ENCODE results near the gene YLPM1.
A peak's percentile ranks its signal among the peaks of the same experiment; 100 is the strongest.

YLPM1 gene, protein sequence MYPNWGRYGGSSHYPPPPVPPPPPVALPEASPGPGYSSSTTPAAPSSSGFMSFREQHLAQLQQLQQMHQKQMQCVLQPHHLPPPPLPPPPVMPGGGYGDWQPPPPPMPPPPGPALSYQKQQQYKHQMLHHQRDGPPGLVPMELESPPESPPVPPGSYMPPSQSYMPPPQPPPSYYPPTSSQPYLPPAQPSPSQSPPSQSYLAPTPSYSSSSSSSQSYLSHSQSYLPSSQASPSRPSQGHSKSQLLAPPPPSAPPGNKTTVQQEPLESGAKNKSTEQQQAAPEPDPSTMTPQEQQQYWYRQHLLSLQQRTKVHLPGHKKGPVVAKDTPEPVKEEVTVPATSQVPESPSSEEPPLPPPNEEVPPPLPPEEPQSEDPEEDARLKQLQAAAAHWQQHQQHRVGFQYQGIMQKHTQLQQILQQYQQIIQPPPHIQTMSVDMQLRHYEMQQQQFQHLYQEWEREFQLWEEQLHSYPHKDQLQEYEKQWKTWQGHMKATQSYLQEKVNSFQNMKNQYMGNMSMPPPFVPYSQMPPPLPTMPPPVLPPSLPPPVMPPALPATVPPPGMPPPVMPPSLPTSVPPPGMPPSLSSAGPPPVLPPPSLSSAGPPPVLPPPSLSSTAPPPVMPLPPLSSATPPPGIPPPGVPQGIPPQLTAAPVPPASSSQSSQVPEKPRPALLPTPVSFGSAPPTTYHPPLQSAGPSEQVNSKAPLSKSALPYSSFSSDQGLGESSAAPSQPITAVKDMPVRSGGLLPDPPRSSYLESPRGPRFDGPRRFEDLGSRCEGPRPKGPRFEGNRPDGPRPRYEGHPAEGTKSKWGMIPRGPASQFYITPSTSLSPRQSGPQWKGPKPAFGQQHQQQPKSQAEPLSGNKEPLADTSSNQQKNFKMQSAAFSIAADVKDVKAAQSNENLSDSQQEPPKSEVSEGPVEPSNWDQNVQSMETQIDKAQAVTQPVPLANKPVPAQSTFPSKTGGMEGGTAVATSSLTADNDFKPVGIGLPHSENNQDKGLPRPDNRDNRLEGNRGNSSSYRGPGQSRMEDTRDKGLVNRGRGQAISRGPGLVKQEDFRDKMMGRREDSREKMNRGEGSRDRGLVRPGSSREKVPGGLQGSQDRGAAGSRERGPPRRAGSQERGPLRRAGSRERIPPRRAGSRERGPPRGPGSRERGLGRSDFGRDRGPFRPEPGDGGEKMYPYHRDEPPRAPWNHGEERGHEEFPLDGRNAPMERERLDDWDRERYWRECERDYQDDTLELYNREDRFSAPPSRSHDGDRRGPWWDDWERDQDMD (N-terminal part only)

DNA sequence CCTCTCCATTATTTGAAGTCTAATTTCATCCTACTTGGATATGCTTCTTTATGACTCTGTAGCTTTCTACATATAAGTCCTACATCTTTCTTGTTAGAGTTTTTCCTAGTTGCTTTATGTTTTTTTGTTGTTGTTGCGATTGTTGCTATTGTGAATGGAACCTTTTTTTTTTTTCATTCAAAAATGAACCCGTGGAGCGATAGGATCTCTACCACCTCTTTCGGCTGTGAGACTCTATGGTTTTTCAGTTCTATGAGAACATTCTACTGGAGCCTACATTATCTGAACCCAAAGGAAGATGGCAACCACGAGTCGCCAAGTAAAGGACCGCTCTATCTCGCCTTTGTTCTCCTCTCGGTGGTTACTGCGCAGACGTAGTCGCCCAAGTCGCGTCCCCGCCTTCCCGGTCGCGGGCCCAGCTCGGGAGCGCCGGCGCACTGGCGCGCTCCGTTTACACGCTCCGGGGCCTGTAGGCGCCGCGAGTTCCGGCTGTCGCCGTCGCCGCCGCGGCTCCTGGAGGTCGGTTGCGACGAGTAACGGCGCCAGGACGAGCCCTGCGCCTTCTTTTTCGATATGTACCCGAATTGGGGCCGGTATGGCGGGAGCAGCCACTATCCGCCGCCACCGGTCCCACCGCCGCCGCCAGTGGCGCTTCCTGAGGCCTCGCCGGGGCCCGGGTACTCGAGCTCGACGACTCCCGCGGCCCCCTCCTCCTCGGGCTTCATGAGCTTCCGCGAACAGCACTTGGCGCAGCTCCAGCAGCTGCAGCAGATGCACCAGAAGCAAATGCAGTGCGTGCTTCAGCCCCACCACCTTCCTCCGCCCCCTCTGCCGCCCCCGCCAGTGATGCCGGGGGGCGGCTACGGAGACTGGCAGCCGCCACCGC lies at the start of gene YLPM1:
YLPM1 (plus strand) TSS at position 400 of the 886 bp plus-strand sequence; CDS start at position 574, 174 bp downstream.
- H3K27me3 Mint-ChIP-seq: no peaks in the 10 kb centered on the region
- no peaks in the 10 kb centered on the region for H3K9me3 Mint-ChIP-seq
- DNase-seq (peak; percentile 89), ATAC-seq (peak; percentile 97)
- peaks cover 23% of the 10 kb centered on the region for H3K36me3 Mint-ChIP-seq (ENCODE audit: low read depth)
- peaks cover 50% of the 10 kb centered on the region for H3K4me1 Mint-ChIP-seq
- peak within 1 kb of the TSS; percentile 92 for H3K4me3 Mint-ChIP-seq
- peak within 1 kb of the TSS; percentile 97 for H3K27ac Mint-ChIP-seq

DNA sequence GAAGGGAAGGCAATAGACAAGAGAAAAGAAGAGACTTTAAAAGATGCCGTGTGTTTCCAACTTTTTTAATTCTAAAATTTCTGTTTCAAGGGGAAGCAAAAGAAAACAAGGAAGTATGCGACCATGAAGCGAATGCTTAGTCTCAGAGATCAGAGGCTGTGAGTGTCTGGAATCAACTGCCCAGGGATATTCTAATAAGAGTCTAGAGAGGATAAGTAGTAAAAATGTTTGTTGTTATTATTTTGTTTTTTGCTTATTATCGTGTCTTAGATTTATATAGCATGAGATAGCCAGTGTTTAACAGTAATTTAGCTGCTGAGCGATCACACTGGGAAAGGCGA lies 49.8 kb upstream of the YLPM1 start:
- peak overlapping the region; percentile 99 for H3K27ac Mint-ChIP-seq
- H3K4me1 Mint-ChIP-seq: peaks cover 46% of the 10 kb centered on the region
- no peak for DNase-seq
- H3K9me3 Mint-ChIP-seq: no peaks in the 10 kb centered on the region
- H3K4me3 Mint-ChIP-seq: peak overlapping the region; percentile 100
- H3K27me3 Mint-ChIP-seq: no peaks in the 10 kb centered on the region
- H3K36me3 Mint-ChIP-seq (ENCODE audit: low read depth): peaks cover 22% of the 10 kb centered on the region
- no peak for ATAC-seq

DNA sequence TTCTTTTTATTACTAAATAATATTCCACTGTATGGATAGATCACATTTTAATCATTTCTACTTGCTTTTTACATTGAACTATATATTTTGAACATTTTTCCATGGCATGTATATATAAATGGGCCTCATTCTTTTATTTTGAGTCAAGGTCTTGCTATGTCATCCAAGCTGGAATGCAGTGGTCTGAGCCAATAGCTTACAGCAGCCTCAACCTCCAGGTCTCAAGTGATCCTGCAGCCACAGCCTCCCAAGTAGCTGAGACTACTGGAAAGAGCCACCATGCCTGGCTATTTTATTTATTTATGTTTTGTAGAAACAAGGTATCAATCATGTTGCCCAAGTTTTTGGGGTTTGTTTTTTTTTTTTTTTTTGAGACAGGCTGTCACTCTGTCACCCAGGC lies 42.6 kb upstream of the YLPM1 start:
- no peak for DNase-seq
- H3K4me3 Mint-ChIP-seq: no peak overlapping the region
- H3K4me1 Mint-ChIP-seq: no peaks in the 10 kb centered on the region
- H3K36me3 Mint-ChIP-seq (ENCODE audit: low read depth): peaks cover 33% of the 10 kb centered on the region
- no peak overlapping the region for H3K27ac Mint-ChIP-seq
- no peaks in the 10 kb centered on the region for H3K27me3 Mint-ChIP-seq
- ATAC-seq: no peak
- no peaks in the 10 kb centered on the region for H3K9me3 Mint-ChIP-seq

DNA sequence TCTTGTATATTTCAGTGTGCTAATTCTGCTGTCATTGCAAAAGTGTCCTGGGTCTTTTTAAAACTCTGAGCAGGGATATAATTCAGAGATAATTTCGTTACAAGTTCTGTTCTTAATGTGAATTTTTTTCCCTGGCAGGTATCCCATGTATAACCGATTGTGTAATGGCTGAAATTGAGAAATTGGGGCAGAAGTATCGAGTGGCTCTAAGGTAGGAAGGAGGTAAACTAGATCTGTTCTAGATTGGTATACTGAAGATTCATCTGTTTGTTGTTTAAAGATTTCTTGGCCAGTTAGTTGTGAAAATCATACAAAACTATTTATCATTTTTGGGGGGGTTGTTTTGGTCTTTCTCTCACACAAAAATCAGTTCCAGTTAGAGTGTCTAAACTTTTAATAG lies 40.0 kb upstream of the YLPM1 start:
- DNase-seq (no peak), ATAC-seq (no peak)
- Mint-ChIP-seq H3K4me1 (no peaks in the 10 kb centered on the region), H3K27me3 (no peaks in the 10 kb centered on the region), H3K36me3 (ENCODE audit: low read depth) (peaks cover 30% of the 10 kb centered on the region), H3K27ac (no peak overlapping the region), H3K9me3 (no peaks in the 10 kb centered on the region), H3K4me3 (no peak overlapping the region)

DNA sequence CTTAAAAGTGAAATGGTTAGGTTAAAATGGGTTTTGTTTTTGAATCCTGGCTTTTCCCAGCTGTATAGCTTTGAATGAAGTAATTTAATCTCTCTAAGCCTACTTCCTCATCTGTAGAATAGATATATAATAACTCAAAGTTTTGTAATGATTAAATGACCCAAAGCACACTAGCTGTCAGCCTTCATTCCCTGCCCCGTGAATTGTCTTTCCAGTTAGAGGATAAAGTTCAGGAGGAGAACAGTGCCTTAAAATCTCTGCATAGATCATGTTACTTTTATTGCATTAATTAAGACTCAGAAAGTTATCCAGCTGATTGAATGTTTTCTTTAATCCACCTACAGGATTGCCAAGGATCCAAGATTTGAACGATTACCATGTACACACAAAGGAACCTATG lies 30.7 kb upstream of the YLPM1 start:
- no peaks in the 10 kb centered on the region for H3K27me3 Mint-ChIP-seq
- ATAC-seq (no peak), DNase-seq (no peak)

DNA sequence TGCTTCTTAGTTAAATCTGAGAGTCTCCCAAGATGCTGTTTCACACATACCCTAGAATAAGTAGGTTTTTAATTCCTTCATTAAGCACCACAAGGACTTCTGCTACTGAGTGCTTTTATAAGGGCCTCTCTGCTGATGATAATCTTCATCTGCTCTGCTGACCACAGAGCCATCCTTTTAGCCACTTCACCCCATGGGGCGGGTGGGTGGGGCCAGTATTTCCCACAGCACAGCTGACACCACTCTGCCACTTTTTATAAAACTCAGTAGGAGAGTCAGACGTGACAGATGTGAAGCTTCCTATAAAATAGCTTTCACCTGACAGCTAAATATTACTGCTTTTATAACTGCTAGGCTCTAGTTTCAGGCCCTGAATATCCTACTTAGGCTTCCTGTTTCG lies 29.9 kb upstream of the YLPM1 start:
- Mint-ChIP-seq H3K36me3 (ENCODE audit: low read depth) (peaks cover 26% of the 10 kb centered on the region), H3K27me3 (no peaks in the 10 kb centered on the region), H3K4me1 (peaks cover 7% of the 10 kb centered on the region), H3K27ac (no peak overlapping the region), H3K4me3 (no peak overlapping the region), H3K9me3 (no peaks in the 10 kb centered on the region)
- DNase-seq (no peak), ATAC-seq (no peak)

More for the DNA sequence above, 30.7 kb upstream of the YLPM1 start:
- Mint-ChIP-seq H3K4me3 (no peak overlapping the region), H3K36me3 (ENCODE audit: low read depth) (peaks cover 27% of the 10 kb centered on the region), H3K4me1 (peaks cover under 1% of the 10 kb centered on the region), H3K27ac (no peak overlapping the region), H3K9me3 (no peaks in the 10 kb centered on the region)

DNA sequence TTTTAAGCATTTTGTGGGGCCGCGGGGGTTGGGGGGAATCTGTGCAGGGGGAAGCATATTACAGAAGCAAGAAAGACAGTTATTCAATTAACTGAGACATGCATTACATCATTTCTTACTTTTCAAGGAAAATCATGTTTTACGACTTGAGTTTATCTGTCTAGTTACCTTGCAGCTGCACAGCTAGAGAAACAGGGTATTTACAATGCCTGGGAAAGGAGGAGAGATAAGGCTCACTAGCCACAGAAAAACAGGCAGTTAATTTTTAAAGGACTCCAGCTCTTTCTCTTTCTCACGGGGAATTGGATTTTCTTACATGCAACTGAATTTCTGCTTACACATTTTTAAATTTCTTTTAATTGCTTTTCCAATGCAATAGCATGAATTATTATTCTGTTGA lies 28.0 kb upstream of the YLPM1 start:
- Mint-ChIP-seq H3K27me3 (no peaks in the 10 kb centered on the region), H3K9me3 (no peaks in the 10 kb centered on the region), H3K27ac (no peak overlapping the region), H3K4me1 (peaks cover 7% of the 10 kb centered on the region), H3K36me3 (ENCODE audit: low read depth) (peaks cover 39% of the 10 kb centered on the region), H3K4me3 (no peak overlapping the region)
- DNase-seq (no peak), ATAC-seq (no peak)

DNA sequence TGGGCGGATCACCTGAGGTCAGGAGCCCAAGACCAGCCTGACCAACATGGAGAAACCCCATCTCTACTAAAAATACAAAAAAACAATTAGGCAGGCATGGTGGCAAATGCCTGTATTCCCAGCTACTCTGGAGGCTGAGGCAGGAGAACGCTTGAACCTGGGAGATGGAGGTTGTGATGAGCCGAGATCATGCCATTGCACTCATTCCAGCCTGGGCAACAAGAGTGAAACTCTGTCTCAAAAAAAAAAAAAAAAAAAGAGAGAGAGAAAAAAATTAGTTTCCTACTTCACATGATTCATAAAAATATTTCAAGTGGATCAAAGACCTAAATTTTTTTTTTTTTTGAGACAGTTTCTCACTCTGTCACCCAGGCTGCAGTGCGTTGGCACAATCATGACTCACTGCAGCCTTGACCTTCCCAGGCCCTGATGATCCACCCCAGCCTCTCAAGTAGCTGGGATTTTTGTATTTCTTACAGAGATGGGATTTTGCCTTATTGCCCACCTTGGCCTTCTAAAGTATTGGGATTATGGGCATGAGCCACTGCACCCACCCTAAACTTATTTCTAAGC lies 25.3 kb upstream of the YLPM1 start:
- H3K27me3 Mint-ChIP-seq: no peaks in the 10 kb centered on the region
- ATAC-seq (peak; percentile 77), DNase-seq (no peak)
- H3K9me3 Mint-ChIP-seq: no peaks in the 10 kb centered on the region
- H3K27ac Mint-ChIP-seq: no peak overlapping the region
- H3K4me1 Mint-ChIP-seq: peaks cover 7% of the 10 kb centered on the region
- H3K4me3 Mint-ChIP-seq: no peak overlapping the region
- H3K36me3 Mint-ChIP-seq (ENCODE audit: low read depth): peaks cover 35% of the 10 kb centered on the region

DNA sequence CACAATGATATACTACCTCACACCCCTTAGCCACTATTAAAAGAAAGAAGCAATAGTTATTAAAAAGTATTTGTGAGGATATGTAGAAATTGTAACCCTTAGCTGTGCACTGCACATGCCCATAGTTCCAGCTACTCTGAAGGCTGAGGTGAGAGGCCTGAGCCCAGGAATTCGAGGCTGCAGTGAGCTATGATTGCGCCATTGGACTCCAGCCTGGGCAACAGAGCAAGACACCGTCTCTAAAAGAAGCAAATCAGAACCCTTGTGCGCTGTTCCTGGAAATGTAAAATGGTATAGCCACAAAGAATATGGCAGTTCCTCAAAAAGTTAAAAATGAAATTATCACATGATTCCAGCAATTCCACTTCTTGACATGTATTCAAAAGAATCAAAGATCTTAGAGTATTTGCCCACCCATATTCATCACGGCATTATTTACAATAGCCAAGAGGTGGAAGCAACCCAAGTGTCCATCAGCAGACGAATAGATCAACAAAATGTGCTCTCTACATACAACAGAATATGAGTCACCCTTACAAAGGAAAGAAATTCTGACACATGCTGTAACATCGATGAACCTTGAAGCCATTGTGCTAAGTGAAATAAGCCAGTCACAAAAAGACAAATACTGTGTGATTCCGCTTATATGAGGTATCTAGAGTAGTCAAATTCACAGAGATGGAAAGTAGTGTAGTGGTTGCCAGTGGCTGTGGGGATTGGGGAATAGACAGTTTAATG lies 23.7 kb upstream of the YLPM1 start:
- no peak for DNase-seq
- no peak overlapping the region for H3K4me3 Mint-ChIP-seq
- peaks cover 10% of the 10 kb centered on the region for H3K4me1 Mint-ChIP-seq
- H3K36me3 Mint-ChIP-seq (ENCODE audit: low read depth): peaks cover 28% of the 10 kb centered on the region
- no peaks in the 10 kb centered on the region for H3K9me3 Mint-ChIP-seq
- H3K27ac Mint-ChIP-seq: no peak overlapping the region
- H3K27me3 Mint-ChIP-seq: no peaks in the 10 kb centered on the region
- ATAC-seq: no peak

DNA sequence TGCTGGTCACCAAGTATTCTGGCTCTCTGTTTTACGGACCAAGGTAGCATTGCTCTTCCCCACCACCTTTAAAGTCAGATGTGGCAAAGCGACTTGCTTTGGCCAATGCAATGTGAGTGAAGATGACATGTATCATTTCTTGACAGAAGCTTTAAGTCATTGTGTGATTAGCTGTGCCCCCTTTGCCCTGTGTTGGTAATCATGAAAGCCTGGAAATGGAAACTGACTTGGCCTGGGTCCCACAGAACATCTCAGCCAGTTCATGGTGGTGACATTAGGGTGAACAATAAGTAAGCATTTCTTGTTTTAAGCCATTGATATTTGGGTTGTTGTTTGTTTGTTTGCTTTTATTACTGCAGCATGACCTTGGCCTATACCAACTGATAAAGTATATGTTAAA lies 15.9 kb upstream of the YLPM1 start:
- ATAC-seq (no peak), DNase-seq (no peak)
- Mint-ChIP-seq H3K9me3 (peaks cover 4% of the 10 kb centered on the region), H3K4me1 (peaks cover 3% of the 10 kb centered on the region), H3K27ac (no peak overlapping the region), H3K36me3 (ENCODE audit: low read depth) (peaks cover 1% of the 10 kb centered on the region), H3K27me3 (no peaks in the 10 kb centered on the region), H3K4me3 (no peak overlapping the region)

DNA sequence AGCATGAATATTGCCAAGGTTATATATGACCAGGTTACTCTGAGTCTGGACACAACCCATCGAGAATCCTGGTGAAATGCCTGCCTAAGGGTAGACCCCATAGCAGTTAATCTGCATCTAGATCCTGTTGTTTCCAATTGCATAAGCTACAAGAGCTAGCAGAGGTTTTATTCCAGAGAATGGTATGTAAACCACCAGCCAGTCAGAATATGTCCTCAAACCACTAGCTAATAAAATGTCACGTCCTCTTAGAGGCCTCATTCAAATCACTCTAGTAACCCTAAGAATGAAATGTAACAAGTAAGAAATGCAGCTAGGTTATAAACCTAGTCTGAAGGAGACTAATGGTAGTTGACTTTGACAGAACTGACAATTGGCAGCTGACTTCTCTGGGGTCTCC lies 9.0 kb upstream of the YLPM1 start:
- DNase-seq (no peak), ATAC-seq (no peak)
- H3K4me3 Mint-ChIP-seq: no peak overlapping the region
- H3K36me3 Mint-ChIP-seq (ENCODE audit: low read depth): peaks cover 8% of the 10 kb centered on the region
- no peaks in the 10 kb centered on the region for H3K27me3 Mint-ChIP-seq
- no peaks in the 10 kb centered on the region for H3K4me1 Mint-ChIP-seq
- peaks cover 14% of the 10 kb centered on the region for H3K9me3 Mint-ChIP-seq
- no peak overlapping the region for H3K27ac Mint-ChIP-seq

DNA sequence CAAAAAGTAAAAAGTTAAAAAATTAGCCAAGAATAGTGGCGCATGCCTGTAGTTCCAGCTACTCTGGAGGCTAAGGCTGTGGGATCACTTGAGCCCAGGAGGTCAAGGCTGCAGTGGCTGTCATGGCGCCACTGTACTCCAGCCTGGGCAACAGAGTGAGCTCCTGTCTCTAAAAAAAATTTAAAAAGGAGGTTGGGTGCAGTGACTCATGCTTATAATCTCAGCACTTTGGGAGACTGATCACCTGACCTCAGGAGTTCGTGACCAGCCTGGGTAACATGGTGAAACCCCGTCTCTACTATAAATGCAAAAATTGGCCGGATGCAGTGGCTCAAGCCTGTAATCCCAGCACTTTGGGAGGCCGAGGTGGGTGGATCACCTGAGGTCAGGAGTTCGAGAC lies 8.2 kb upstream of the YLPM1 start:
- H3K9me3 Mint-ChIP-seq: peaks cover 14% of the 10 kb centered on the region
- no peak overlapping the region for H3K4me3 Mint-ChIP-seq
- DNase-seq (no peak), ATAC-seq (no peak)
- H3K27me3 Mint-ChIP-seq: no peaks in the 10 kb centered on the region
- H3K4me1 Mint-ChIP-seq: no peaks in the 10 kb centered on the region
- peaks cover 8% of the 10 kb centered on the region for H3K36me3 Mint-ChIP-seq (ENCODE audit: low read depth)
- H3K27ac Mint-ChIP-seq: no peak overlapping the region

DNA sequence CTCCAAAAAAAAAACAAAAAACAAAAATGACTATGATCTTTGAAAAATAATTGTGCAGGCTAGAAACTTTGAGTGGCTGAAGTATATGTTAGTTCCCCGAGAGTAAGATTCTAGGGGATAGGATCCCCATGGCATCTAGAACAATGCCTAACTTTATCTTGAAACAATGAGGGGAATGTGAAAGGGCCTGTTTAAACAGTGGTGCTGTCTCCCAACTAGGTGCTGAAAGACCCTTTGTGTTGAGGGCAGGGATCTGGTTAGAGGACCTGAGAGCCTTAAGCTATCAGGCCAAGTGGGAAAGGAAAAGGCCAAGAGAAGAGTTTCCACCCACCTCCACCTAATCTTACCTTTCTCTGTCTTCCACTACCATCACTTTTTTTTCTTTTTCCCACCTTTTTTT lies 6.8 kb upstream of the YLPM1 start:
- no peaks in the 10 kb centered on the region for H3K4me1 Mint-ChIP-seq
- no peaks in the 10 kb centered on the region for H3K27me3 Mint-ChIP-seq
- ATAC-seq (no peak), DNase-seq (no peak)
- peaks cover 14% of the 10 kb centered on the region for H3K9me3 Mint-ChIP-seq
- H3K4me3 Mint-ChIP-seq: no peak overlapping the region
- peaks cover 8% of the 10 kb centered on the region for H3K36me3 Mint-ChIP-seq (ENCODE audit: low read depth)
- H3K27ac Mint-ChIP-seq: no peak overlapping the region
